Liver (tissue), 9 donors: Measurements from ENCODE around the gene ARID5B. TPM values are rescaled to one million over a fixed set of nuclear protein-coding genes. Genes with fewer than 3 reads are reported as not detected.

Experiments
- DNase-seq: peaks from one replicate; pipeline ENCODE4 v3.0.0-alpha.2; 2017; ENCODE audit warnings: low spot score
- H3K27ac ChIP-seq, 2 donors: one replicate each; pipeline ENCODE4 v1.7.0; 2013; ENCODE audit warnings: inconsistent platforms in 2 of 2, low read length in 2 of 2, control low read depth in 1 of 2, low read depth in 1 of 2, mild to moderate bottlenecking in 1 of 2
- H3K27me3 ChIP-seq, 4 donors: one replicate each; pipeline versions ENCODE4 v1.6.1 to v1.7.0; 2013; ENCODE audit warnings: low read length in 3 of 4, inconsistent platforms in 1 of 4, mild to moderate bottlenecking in 1 of 4, moderate library complexity in 1 of 4; ENCODE audit not compliant: control insufficient read depth in 4 of 4, insufficient read depth in 4 of 4
- H3K36me3 ChIP-seq, 4 donors: one replicate each; pipeline versions ENCODE4 v1.6.1 to v1.7.0; 2013; ENCODE audit warnings: low read length in 3 of 4, mild to moderate bottlenecking in 3 of 4, low read depth in 1 of 4, moderate library complexity in 1 of 4; ENCODE audit not compliant: control insufficient read depth in 4 of 4, insufficient read depth in 3 of 4
- H3K4me1 ChIP-seq, 4 donors: one replicate each; pipeline versions ENCODE4 v1.6.1 to v1.7.0; 2013; ENCODE audit warnings: low read length in 3 of 4, mild to moderate bottlenecking in 3 of 4, moderate library complexity in 1 of 4; ENCODE audit not compliant: control insufficient read depth in 4 of 4, insufficient read depth in 4 of 4
- H3K4me3 ChIP-seq, 3 donors: one replicate each; pipeline versions ENCODE4 v1.6.1 to v1.7.0; 2013; ENCODE audit warnings: low read length in 3 of 3, control low read depth in 1 of 3, low read depth in 1 of 3, mild to moderate bottlenecking in 1 of 3
- H3K9ac ChIP-seq, 2 donors: one replicate each; pipeline ENCODE4 v1.7.0; 2013; ENCODE audit warnings: low read length in 2 of 2, mild to moderate bottlenecking in 2 of 2, moderate library complexity in 2 of 2, control low read depth in 1 of 2, low read depth in 1 of 2
- H3K9me3 ChIP-seq, 4 donors: one replicate each; pipeline versions ENCODE4 v1.6.1 to v1.7.0; 2013; ENCODE audit warnings: low read length in 3 of 4; ENCODE audit not compliant: control insufficient read depth in 4 of 4
- ATF3 ChIP-seq: IDR thresholded peaks from 2 replicates; pipeline ENCODE4 v1.6.1; 2016; ENCODE audit warnings: antibody characterized with exemption
- CTCF ChIP-seq: fragments of 150-350 bp; IDR thresholded peaks from 2 replicates; pipeline ENCODE4 v1.5.1; 2017; ENCODE audit warnings: improper control_type of control experiment, low read depth, low read length; ENCODE audit not compliant: missing input control
- FOXA1 ChIP-seq: IDR thresholded peaks from 2 replicates; pipeline ENCODE4 v1.6.1; 2016; ENCODE audit warnings: antibody characterized with exemption
- FOXA2 ChIP-seq: IDR thresholded peaks from 2 replicates; pipeline ENCODE4 v1.6.1; 2016; ENCODE audit warnings: antibody characterized with exemption
- HNF4A ChIP-seq, 2 donors: conservative IDR thresholded peaks; 2 replicates each; pipeline ENCODE4 v1.6.1; 2016; ENCODE audit warnings: antibody characterized with exemption in 2 of 2, mild to moderate bottlenecking in 2 of 2
- HNF4G ChIP-seq: IDR thresholded peaks from 2 replicates; pipeline ENCODE4 v1.6.1; 2016; ENCODE audit warnings: antibody characterized with exemption
- JUND ChIP-seq, 2 donors: IDR thresholded peaks; 2 replicates each; pipeline ENCODE4 v1.6.1; 2016; ENCODE audit warnings: antibody characterized with exemption in 2 of 2
- MAX ChIP-seq: IDR thresholded peaks from 2 replicates; pipeline ENCODE4 v1.6.1; 2016; ENCODE audit warnings: antibody characterized with exemption
- NR2F2 ChIP-seq: IDR thresholded peaks from 2 replicates; pipeline ENCODE4 v1.6.1; 2016; ENCODE audit warnings: antibody characterized with exemption
- RAD21 ChIP-seq, 2 donors: IDR thresholded peaks; 2 replicates each; pipeline ENCODE4 v1.6.1; 2016; ENCODE audit warnings: antibody characterized with exemption in 2 of 2, mild to moderate bottlenecking in 2 of 2
- REST ChIP-seq: IDR thresholded peaks from 2 replicates; pipeline ENCODE4 v1.6.1; 2016; ENCODE audit warnings: antibody characterized with exemption, mild to moderate bottlenecking
- SP1 ChIP-seq: IDR thresholded peaks from 2 replicates; pipeline ENCODE4 v1.6.1; 2018; ENCODE audit warnings: antibody characterized with exemption, mild to moderate bottlenecking
- TAF1 ChIP-seq: conservative IDR thresholded peaks from 2 replicates; pipeline ENCODE4 v1.6.1; 2016; ENCODE audit warnings: antibody characterized with exemption, mild to moderate bottlenecking
- YY1 ChIP-seq: IDR thresholded peaks from 2 replicates; pipeline ENCODE4 v1.6.1; 2016; ENCODE audit warnings: antibody characterized with exemption, mild to moderate bottlenecking
- ZBTB33 ChIP-seq: IDR thresholded peaks from 2 replicates; pipeline ENCODE4 v1.6.1; 2016; ENCODE audit warnings: antibody characterized with exemption
- WGBS: extraction: QIAGEN DNeasy Blood & Tissue Kit; methylation state at CpG from one replicate; pipeline ENCODE4 v1.1.7; 2013; 5-methylcytosine and 5-hydroxymethylcytosine counted together
- polyA plus RNA-seq, 2 donors: library from polyadenylated mRNA; stranded (reverse) in 1 of 2; unstranded in 1 of 2; fragments of 200-250 nt in 1 of 2; fragments of >200 nt in 1 of 2; fragmentation: Nextera tagmentation in 1 of 2; extraction: Ambion mirVana in 1 of 2; gene quantifications; one replicate each; pipeline versions ENCODE4 v1.2.1 to v1.2.3, GENCODE V29; 2013 to 2015
- total RNA-seq, 2 donors: library from RNA; depleted of rRNA; stranded (reverse); fragments of >200 nt; gene quantifications; one replicate each; pipeline ENCODE4 v1.2.3, GENCODE V29; 2014
- donor health status: healthy.
- donor health status: healthy.
- donor health status: healthy.
- donor health status: healthy.
- donor health status: healthy.

ARID5B gene
- total and polyA plus RNA-seq, 4 donors: 1.3 to 6.4 (median 5.2) TPM

- TF ChIP-seq CTCF (no peak), RAD21 (IDR thresholded peaks at IDR 0.05) (no peak)
Measured at GRCh38 chr10:62088786-62089185, 187.3 kb downstream of the ARID5B start (continued).

GRCh38 chr10:62092301-62093030 lies 191.0 kb downstream of the ARID5B start:
- H3K4me1 ChIP-seq: peaks cover 0 to 15% (median 2%) of the 10 kb centered on the region in 4 donors
- no peak for DNase-seq
- WGBS: 97% methylated on average over 22 of the region's 22 CpGs
- peaks cover 7 to 35% (median 16%) of the 10 kb centered on the region in 4 donors for H3K36me3 ChIP-seq
- no peak overlapping the region for H3K4me3 ChIP-seq
- no peak overlapping the region for H3K27ac ChIP-seq
- no peaks in the 10 kb centered on the region for H3K9me3 ChIP-seq
- H3K9ac ChIP-seq: no peak overlapping the region
- TF ChIP-seq SP1: no peak
- no peak for TF ChIP-seq YY1
- no peak for TF ChIP-seq RAD21 (IDR thresholded peaks at IDR 0.05)
- TF ChIP-seq FOXA2: no peak
- TF ChIP-seq CTCF: no peak
- no peak for TF ChIP-seq ATF3
- no peak for TF ChIP-seq TAF1
- no peak for TF ChIP-seq FOXA1
- TF ChIP-seq ZBTB33: no peak
- no peak for TF ChIP-seq HNF4G
- TF ChIP-seq REST: no peak
- no peak for TF ChIP-seq NR2F2
- TF ChIP-seq JUND (IDR thresholded peaks at IDR 0.05): no peak
- TF ChIP-seq MAX: no peak
- no peak for TF ChIP-seq HNF4A (conservative IDR thresholded peaks at IDR 0.05)
- no peaks in the 10 kb centered on the region for H3K27me3 ChIP-seq
